ENCODE results near the gene RNF39.

DNA sequence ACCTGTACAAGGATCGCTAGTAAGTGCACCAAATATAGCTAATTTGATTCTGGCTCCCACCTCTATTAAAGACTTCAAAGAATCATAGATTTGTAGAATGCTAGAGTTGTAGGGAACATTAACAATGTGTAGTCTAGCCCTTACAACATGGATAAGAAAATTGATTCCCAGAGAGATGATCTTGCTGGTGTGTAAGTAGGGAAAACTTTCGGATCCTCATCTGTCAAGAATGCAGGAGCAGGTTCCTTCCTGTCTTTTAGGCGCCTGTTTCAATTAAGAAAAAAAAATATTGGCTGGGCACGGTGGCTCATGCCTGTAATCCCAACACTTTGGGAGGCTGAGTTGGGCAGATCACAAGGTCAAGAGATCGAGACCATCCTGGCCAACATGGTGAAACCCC is 12.3 kb upstream of the RNF39 start:
- no peak for TF ChIP-seq POLR2AphosphoS5 (IDR thresholded peaks at IDR 0.05; ENCODE audit: borderline replicate concordance, low read depth, low read length)
- TF ChIP-seq EZH2 (IDR thresholded peaks at IDR 0.05): no peak
- TF ChIP-seq FOXP2 (optimal IDR thresholded peaks at IDR 0.05; ENCODE audit: control extremely low read depth, extremely low read length, insufficient read depth): no peak

Measured in SK-N-MC (cell line).